HepG2 (cell line): Measurements from ENCODE around the gene ARL3. TPM values are rescaled to one million over a fixed set of nuclear protein-coding genes. Genes with fewer than 3 reads are reported as not detected.

ENCODE experiments used
- AFF4 ChIP-seq: sonication (generic); formaldehyde crosslinking; IDR thresholded peaks from 2 replicates; pipeline ENCODE4 v1.4.0; 2020; ENCODE audit warnings: missing genetic modification reagents
- CSRNP2 ChIP-seq: sonication (generic); formaldehyde crosslinking; conservative IDR thresholded peaks from 2 replicates; pipeline ENCODE4 v1.8.0; 2022; ENCODE audit warnings: low read depth, missing genetic modification reagents
- ERF ChIP-seq: IDR thresholded peaks from 2 replicates; pipeline ENCODE4 v1.6.1; 2018; ENCODE audit warnings: missing biosample characterization, missing genetic modification reagents
- HNF1B ChIP-seq: sonication (generic); formaldehyde crosslinking; IDR thresholded peaks from 2 replicates; pipeline ENCODE4 v1.5.1; 2020; ENCODE audit warnings: mild to moderate bottlenecking, moderate library complexity, missing genetic modification reagents
- ISX ChIP-seq: sonication (generic); formaldehyde crosslinking; conservative IDR thresholded peaks from 2 replicates; pipeline ENCODE4 v1.5.0; 2020; ENCODE audit warnings: missing genetic modification reagents
- NAIF1 ChIP-seq: sonication (generic); formaldehyde crosslinking; IDR thresholded peaks from 2 replicates; pipeline ENCODE4 v1.5.0; 2020; ENCODE audit warnings: mild to moderate bottlenecking, missing genetic modification reagents, borderline replicate concordance
- NCOA1 ChIP-seq: sonication (generic); formaldehyde crosslinking; IDR thresholded peaks from 2 replicates; pipeline ENCODE4 v1.9.0; 2021; ENCODE audit warnings: missing genetic modification reagents
- ONECUT2 ChIP-seq: sonication (generic); formaldehyde crosslinking; IDR thresholded peaks from 2 replicates; pipeline ENCODE4 v1.4.0; 2020; ENCODE audit warnings: missing genetic modification reagents
- PAWR ChIP-seq: sonication (generic); formaldehyde crosslinking; IDR thresholded peaks from 2 replicates; pipeline ENCODE4 v1.4.0; 2020; ENCODE audit warnings: missing genetic modification reagents, mild to moderate bottlenecking, borderline replicate concordance
- PBX3 ChIP-seq: sonication (generic); formaldehyde crosslinking; IDR thresholded peaks from 2 replicates; pipeline ENCODE4 v1.8.1; 2023; ENCODE audit warnings: missing genetic modification reagents, inconsistent platforms, borderline replicate concordance
- PITX1 ChIP-seq: sonication (generic); formaldehyde crosslinking; IDR thresholded peaks from 2 replicates; pipeline ENCODE4 v1.5.1; 2020; ENCODE audit warnings: mild to moderate bottlenecking, missing genetic modification reagents
- PRMT3 ChIP-seq: sonication (generic); formaldehyde crosslinking; IDR thresholded peaks from 2 replicates; pipeline ENCODE4 v1.8.1; 2022; ENCODE audit warnings: low read depth, mild to moderate bottlenecking, moderate library complexity, missing genetic modification reagents, borderline replicate concordance
- RNF219 ChIP-seq: sonication (generic); formaldehyde crosslinking; IDR thresholded peaks from 2 replicates; pipeline ENCODE4 v1.5.0; 2020; ENCODE audit warnings: mild to moderate bottlenecking, missing genetic modification reagents
- ZNF136 ChIP-seq: sonication (generic); formaldehyde crosslinking; IDR thresholded peaks from 2 replicates; pipeline ENCODE4 v1.8.1; 2022; ENCODE audit warnings: low read depth, mild to moderate bottlenecking, moderate library complexity, missing genetic modification reagents
- ZNF207 ChIP-seq: fragments of 450-650 bp; IDR thresholded peaks from 2 replicates; pipeline ENCODE4 v1.6.1; 2016; ENCODE audit warnings: antibody characterized with exemption, borderline replicate concordance
- ZNF343 ChIP-seq: sonication (generic); formaldehyde crosslinking; IDR thresholded peaks from 2 replicates; pipeline ENCODE4 v1.4.0; 2020; ENCODE audit warnings: mild to moderate bottlenecking, missing genetic modification reagents
- ZNF484 ChIP-seq: sonication (generic); formaldehyde crosslinking; IDR thresholded peaks from 2 replicates; pipeline ENCODE4 v1.5.1; 2020; ENCODE audit warnings: mild to moderate bottlenecking, low read depth, missing genetic modification reagents, borderline replicate concordance
- ZNF790 ChIP-seq: sonication (generic); formaldehyde crosslinking; IDR thresholded peaks from 2 replicates; pipeline ENCODE4 v1.8.0; 2022; ENCODE audit warnings: missing genetic modification reagents, mild to moderate bottlenecking, borderline replicate concordance
- polyA plus RNA-seq, 8 experiments: library from polyadenylated mRNA; depleted of rRNA in 3 of 8; stranded (reverse) in 7 of 8; unstranded in 1 of 8; fragments of >200 nt; fragmentation: Illumina TruSeq in 4 of 8; extraction: Trizol in 4 of 8; gene quantifications; 2 replicates each; pipeline versions ENCODE4 v1.2.1 to v1.2.3, GENCODE V29; 2011 to 2016; ENCODE audit warnings: low read depth in 4 of 8, missing spikeins in 1 of 8, mixed read lengths in 1 of 8; ENCODE audit not compliant: insufficient read depth in 1 of 8
- total RNA-seq, 5 experiments: library from RNA; depleted of rRNA; stranded (reverse); fragments of >200 nt; fragmentation: Illumina TruSeq; extraction: Trizol; gene quantifications; 2 replicates each; pipeline ENCODE4 v1.2.3, GENCODE V29; 2016; ENCODE audit warnings: low read depth in 1 of 5

The ARL3 gene
- total and polyA plus RNA-seq, 2 of the 13 experiments (the other 11 are each of a cell fraction or from before 2014, with no cell fraction given), result 5.2 to 6.6 TPM

- TF ChIP-seq AFF4 (CRISPR knock-in tag) (peak; percentile 76), ZNF484 (CRISPR knock-in tag) (0 out of 2 replicates have a peak, but pooled peaks have one; percentile 90), ZNF136 (CRISPR knock-in tag) (peak; percentile 81; the same call in 1 of the 2 replicates), ONECUT2 (CRISPR knock-in tag) (peak; percentile 64), ZNF343 (peak; percentile 98), PBX3 (no peak), ZNF790 (no peak), CSRNP2 (CRISPR knock-in tag) (no peak), PRMT3 (CRISPR knock-in tag) (peak; percentile 88), ZNF207 (no peak), NAIF1 (CRISPR knock-in tag) (peak; percentile 54; the same call in 1 of the 2 replicates), PAWR (CRISPR knock-in tag) (no peak), ISX (CRISPR knock-in tag) (0 out of 2 replicates have a peak, but pooled peaks have one; percentile 59), RNF219 (CRISPR knock-in tag) (peak; percentile 29; the same call in 1 of the 2 replicates), PITX1 (CRISPR knock-in tag) (no peak), ERF (CRISPR knock-in tag) (peak; percentile 94), HNF1B (CRISPR knock-in tag) (peak; percentile 13; the same call in 1 of the 2 replicates), NCOA1 (CRISPR knock-in tag) (no peak; the same call in 1 of the 2 replicates)
These were observed 69.4 kb downstream of the ARL3 start (continued) for GRCh38 chr10:102644646-102645387.
